OCI-LY7 (cell line): ENCODE measurements around the gene PCSK9.

Source experiments
- EZH2phosphoT487 ChIP-seq: fragments of 200-600 bp; sonication (generic); IDR thresholded peaks from 2 replicates; pipeline ENCODE4 v1.6.1; 2018; ENCODE audit warnings: low read depth, borderline replicate concordance, mild to moderate bottlenecking, mixed run types, antibody characterized with exemption, low read length, moderate library complexity, mixed read lengths
- TF ChIP-seq, protein P1 (sequence below): fragments of 200-600 bp; sonication (generic); conservative IDR thresholded peaks from 2 replicates; pipeline ENCODE4 v1.5.1; 2014; ENCODE audit warnings: mild to moderate bottlenecking, antibody characterized with exemption, low read length, moderate library complexity, mixed read lengths

DNA sequence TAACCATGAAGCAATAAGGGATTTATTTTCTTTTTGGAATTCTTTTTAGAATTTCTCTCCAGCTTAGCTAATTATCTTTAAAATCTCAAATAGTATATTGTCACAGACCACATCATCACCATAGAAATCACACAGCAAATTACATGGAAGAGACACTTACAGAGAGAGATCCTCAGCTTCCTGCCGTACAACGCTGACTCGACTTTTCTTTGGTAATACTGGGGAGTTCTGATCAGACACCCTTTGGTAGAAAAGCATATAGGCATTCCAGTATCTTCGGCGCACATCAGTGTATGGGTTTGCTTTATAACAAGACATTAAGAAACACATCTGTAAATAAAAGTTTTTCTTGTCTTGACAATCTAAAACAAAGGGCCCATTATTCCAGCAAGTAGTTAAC is 55.7 kb downstream of the PCSK9 start:
- TF ChIP-seq, protein P1, sequence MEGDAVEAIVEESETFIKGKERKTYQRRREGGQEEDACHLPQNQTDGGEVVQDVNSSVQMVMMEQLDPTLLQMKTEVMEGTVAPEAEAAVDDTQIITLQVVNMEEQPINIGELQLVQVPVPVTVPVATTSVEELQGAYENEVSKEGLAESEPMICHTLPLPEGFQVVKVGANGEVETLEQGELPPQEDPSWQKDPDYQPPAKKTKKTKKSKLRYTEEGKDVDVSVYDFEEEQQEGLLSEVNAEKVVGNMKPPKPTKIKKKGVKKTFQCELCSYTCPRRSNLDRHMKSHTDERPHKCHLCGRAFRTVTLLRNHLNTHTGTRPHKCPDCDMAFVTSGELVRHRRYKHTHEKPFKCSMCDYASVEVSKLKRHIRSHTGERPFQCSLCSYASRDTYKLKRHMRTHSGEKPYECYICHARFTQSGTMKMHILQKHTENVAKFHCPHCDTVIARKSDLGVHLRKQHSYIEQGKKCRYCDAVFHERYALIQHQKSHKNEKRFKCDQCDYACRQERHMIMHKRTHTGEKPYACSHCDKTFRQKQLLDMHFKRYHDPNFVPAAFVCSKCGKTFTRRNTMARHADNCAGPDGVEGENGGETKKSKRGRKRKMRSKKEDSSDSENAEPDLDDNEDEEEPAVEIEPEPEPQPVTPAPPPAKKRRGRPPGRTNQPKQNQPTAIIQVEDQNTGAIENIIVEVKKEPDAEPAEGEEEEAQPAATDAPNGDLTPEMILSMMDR, result no peak
- TF ChIP-seq EZH2phosphoT487, result no peak
